Measurements from ENCODE around the gene CMIP.
A peak's percentile ranks its signal among the peaks of the same experiment; 100 is the strongest.

The CMIP gene

GRCh38 chr16:81536648-81537047 is 92.0 kb downstream of the CMIP start:
- no peak for DNase-seq

- peak; percentile 48 for DNase-seq
Observed at GRCh38 chr16:81537721-81538561, 93.3 kb downstream of the CMIP start.

GRCh38 chr16:81539009-81539758 is 94.6 kb downstream of the CMIP start:
- DNase-seq: peak; percentile 21

GRCh38 chr16:81539759-81540472 is 95.3 kb downstream of the CMIP start:
- no peak for DNase-seq

GRCh38 chr16:81541314-81541713 is 96.7 kb downstream of the CMIP start:
- no peak for DNase-seq

GRCh38 chr16:81542609-81543570 is 98.3 kb downstream of the CMIP start:
- no peak for DNase-seq

- DNase-seq: no peak
Observed at GRCh38 chr16:81543571-81543970, 99.0 kb downstream of the CMIP start.

- DNase-seq: no peak
Observed at GRCh38 chr16:81544261-81544660, 99.7 kb downstream of the CMIP start.

- no peak for DNase-seq
Observed at GRCh38 chr16:81544700-81545271, 100.2 kb downstream of the CMIP start.

GRCh38 chr16:81545470-81546250 is 101.1 kb downstream of the CMIP start:
- no peak for DNase-seq

GRCh38 chr16:81546781-81547180 is 102.2 kb downstream of the CMIP start:
- no peak for DNase-seq

- DNase-seq: no peak
Observed at GRCh38 chr16:81547194-81547938, 102.8 kb downstream of the CMIP start.

- no peak for DNase-seq
Observed at GRCh38 chr16:81547939-81548216, 103.3 kb downstream of the CMIP start.

GRCh38 chr16:81548551-81548875 is 103.9 kb downstream of the CMIP start:
- DNase-seq: no peak

- no peak for DNase-seq
Observed at GRCh38 chr16:81548876-81549546, 104.4 kb downstream of the CMIP start.

GRCh38 chr16:81549547-81550431 is 105.2 kb downstream of the CMIP start:
- no peak for DNase-seq

- no peak for DNase-seq
Observed at GRCh38 chr16:81550432-81550808, 105.8 kb downstream of the CMIP start.

GRCh38 chr16:81551151-81551808 is 106.7 kb downstream of the CMIP start:
- peak; percentile 53 for DNase-seq

Measured in fibroblast of skin of abdomen (primary cell).